ENCODE results near the gene KCNE2. TPM values are rescaled to one million over a fixed set of nuclear protein-coding genes. Genes with fewer than 3 reads are reported as not detected.

Gene KCNE2
- total RNA-seq, 1 donor from 2014 or later, result not detected

DNA sequence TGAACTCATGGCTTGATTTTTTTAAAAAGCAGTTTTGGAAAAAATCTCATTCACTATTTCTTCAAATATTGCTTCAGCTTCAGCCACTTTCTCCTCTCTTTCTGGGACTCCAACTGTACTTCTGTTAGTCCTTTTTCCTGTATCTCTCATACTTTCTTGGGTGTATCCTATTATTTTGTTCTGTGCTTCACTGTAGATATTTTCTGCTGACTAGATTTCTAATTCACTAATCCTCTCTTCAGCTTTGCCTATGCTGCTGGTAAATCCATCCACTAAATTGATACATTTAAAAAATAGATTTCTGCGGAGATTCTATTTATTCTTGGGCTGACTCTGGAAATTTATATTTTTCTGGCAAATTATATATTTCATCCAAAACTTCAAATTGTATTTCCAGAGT is 4.9 kb upstream of the KCNE2 start:
- Histone ChIP-seq H3K27me3 (ENCODE audit: low read depth) (peaks cover 10% of the 10 kb centered on the region), H3K9me3 (replicated peaks) (peaks cover 6% of the 10 kb centered on the region), H3K4me1 (peaks cover 6% of the 10 kb centered on the region), H3K36me3 (no peaks in the 10 kb centered on the region), H3K27ac (replicated peaks) (no peak overlapping the region), H3K4me3 (no peak overlapping the region)
- TF ChIP-seq, protein P1, sequence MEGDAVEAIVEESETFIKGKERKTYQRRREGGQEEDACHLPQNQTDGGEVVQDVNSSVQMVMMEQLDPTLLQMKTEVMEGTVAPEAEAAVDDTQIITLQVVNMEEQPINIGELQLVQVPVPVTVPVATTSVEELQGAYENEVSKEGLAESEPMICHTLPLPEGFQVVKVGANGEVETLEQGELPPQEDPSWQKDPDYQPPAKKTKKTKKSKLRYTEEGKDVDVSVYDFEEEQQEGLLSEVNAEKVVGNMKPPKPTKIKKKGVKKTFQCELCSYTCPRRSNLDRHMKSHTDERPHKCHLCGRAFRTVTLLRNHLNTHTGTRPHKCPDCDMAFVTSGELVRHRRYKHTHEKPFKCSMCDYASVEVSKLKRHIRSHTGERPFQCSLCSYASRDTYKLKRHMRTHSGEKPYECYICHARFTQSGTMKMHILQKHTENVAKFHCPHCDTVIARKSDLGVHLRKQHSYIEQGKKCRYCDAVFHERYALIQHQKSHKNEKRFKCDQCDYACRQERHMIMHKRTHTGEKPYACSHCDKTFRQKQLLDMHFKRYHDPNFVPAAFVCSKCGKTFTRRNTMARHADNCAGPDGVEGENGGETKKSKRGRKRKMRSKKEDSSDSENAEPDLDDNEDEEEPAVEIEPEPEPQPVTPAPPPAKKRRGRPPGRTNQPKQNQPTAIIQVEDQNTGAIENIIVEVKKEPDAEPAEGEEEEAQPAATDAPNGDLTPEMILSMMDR (IDR thresholded peaks at IDR 0.05; ENCODE audit: borderline replicate concordance), result no peak
- intact Hi-C loops (cut with micrococcal nuclease), result no loop called here
- DNase-seq, result no peak

- Histone ChIP-seq H3K4me1 (peaks cover 3% of the 10 kb centered on the region), H3K36me3 (no peaks in the 10 kb centered on the region), H3K9me3 (replicated peaks) (peaks cover 6% of the 10 kb centered on the region), H3K27me3 (ENCODE audit: low read depth) (peaks cover 10% of the 10 kb centered on the region), H3K27ac (replicated peaks) (no peak overlapping the region), H3K4me3 (no peak overlapping the region)
- DNase-seq, result no peak
- TF ChIP-seq, protein P1 (IDR thresholded peaks at IDR 0.05; ENCODE audit: borderline replicate concordance), result no peak
- intact Hi-C loops (cut with micrococcal nuclease), result no loop called here
Observed at GRCh38 chr21:34360488-34361241, 3.1 kb upstream of the KCNE2 start.

- no peak overlapping the region for H3K4me3 ChIP-seq
- H3K27ac ChIP-seq (replicated peaks), result no peak overlapping the region
Observed at GRCh38 chr21:34362136-34362444, 1.7 kb upstream of the KCNE2 start.

GRCh38 chr21:34362670-34363069 is 1.1 kb upstream of the KCNE2 start:
- no peak for DNase-seq
- Histone ChIP-seq H3K27me3 (ENCODE audit: low read depth) (peaks cover 10% of the 10 kb centered on the region), H3K4me1 (peaks cover 5% of the 10 kb centered on the region), H3K27ac (replicated peaks) (no peak overlapping the region), H3K4me3 (no peak overlapping the region), H3K36me3 (no peaks in the 10 kb centered on the region), H3K9me3 (replicated peaks) (peaks cover 6% of the 10 kb centered on the region)
- intact Hi-C loops (cut with micrococcal nuclease), result no loop called here
- TF ChIP-seq, protein P1 (IDR thresholded peaks at IDR 0.05; ENCODE audit: borderline replicate concordance), result no peak

More at GRCh38 chr21:34362136-34362444, 1.7 kb upstream of the KCNE2 start:
- no peak for DNase-seq
- Histone ChIP-seq H3K36me3 (no peaks in the 10 kb centered on the region), H3K4me1 (peaks cover 3% of the 10 kb centered on the region), H3K27me3 (ENCODE audit: low read depth) (peaks cover 10% of the 10 kb centered on the region), H3K9me3 (replicated peaks) (peaks cover 6% of the 10 kb centered on the region)
- TF ChIP-seq, protein P1 (IDR thresholded peaks at IDR 0.05; ENCODE audit: borderline replicate concordance), result peak; percentile 4
- intact Hi-C loops (cut with micrococcal nuclease), result no loop called here

DNA sequence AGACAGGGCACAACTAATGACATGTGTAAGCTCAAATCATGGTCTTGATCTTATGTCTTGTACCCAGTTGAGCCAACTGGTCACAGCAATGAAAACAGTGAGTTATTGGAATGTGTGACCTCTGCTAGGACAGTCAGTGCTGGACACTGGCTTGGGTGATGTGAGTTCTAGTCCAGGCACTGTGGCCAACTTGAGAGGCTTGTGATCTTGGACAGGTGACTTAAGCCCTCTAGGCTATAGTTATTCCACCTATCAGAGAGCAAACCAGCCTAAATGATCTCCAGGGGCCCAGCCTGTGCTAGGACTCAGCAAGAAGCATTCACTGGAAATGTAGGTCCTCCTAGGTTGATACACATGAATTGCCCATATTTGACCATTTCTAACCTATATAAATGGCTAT is 1.1 kb downstream of the KCNE2 start:
- H3K27me3 ChIP-seq (ENCODE audit: low read depth), result peaks cover 10% of the 10 kb centered on the region
- peaks cover 5% of the 10 kb centered on the region for H3K4me1 ChIP-seq
- intact Hi-C loops (cut with micrococcal nuclease), result no loop called here
- no peak overlapping the region for H3K4me3 ChIP-seq
- H3K27ac ChIP-seq (replicated peaks), result no peak overlapping the region
- H3K9me3 ChIP-seq (replicated peaks), result no peaks in the 10 kb centered on the region
- H3K36me3 ChIP-seq, result no peaks in the 10 kb centered on the region
- TF ChIP-seq, protein P1 (IDR thresholded peaks at IDR 0.05; ENCODE audit: borderline replicate concordance), result no peak
- DNase-seq, result no peak
